Astrocyte (in vitro differentiated cells and primary cell): Measurements from ENCODE around the gene UNC80. TPM values are rescaled to one million over a fixed set of nuclear protein-coding genes. Genes with fewer than 3 reads are reported as not detected.
A peak's percentile ranks its signal among the peaks of the same experiment; 100 is the strongest.

Experiments
- DNase-seq: peaks from one replicate; pipeline ENCODE4 v3.0.0-alpha.2; 2010; ENCODE audit warnings: low read depth
- FAIRE-seq: peaks from 2 replicates; lab custom pipeline; 2011; peaks lifted over from hg19 to GRCh38; lab: Jason Lieb, UNC
- H2AFZ ChIP-seq: 2 replicates; pipeline ENCODE4 v1.6.0; 2012; ENCODE audit warnings: low read depth, low read length, inconsistent platforms
- H3K27ac ChIP-seq: 2 replicates; pipeline ENCODE4 v1.5.1; 2011; ENCODE audit warnings: low read depth, low read length, inconsistent platforms
- H3K27me3 ChIP-seq: 2 replicates; pipeline ENCODE4 v1.6.0; 2011; ENCODE audit warnings: low read length, inconsistent platforms; ENCODE audit not compliant: insufficient read depth
- H3K36me3 ChIP-seq: 2 replicates; pipeline ENCODE4 v1.5.1; 2011; ENCODE audit warnings: low read length, inconsistent platforms; ENCODE audit not compliant: insufficient read depth
- H3K4me1 ChIP-seq: 2 replicates; pipeline ENCODE4 v1.5.1; 2011; ENCODE audit warnings: low read length, inconsistent platforms; ENCODE audit not compliant: insufficient read depth
- H3K4me2 ChIP-seq: 2 replicates; pipeline ENCODE4 v1.6.0; 2012; ENCODE audit warnings: low read length, inconsistent platforms
- H3K4me3 ChIP-seq: 2 replicates; pipeline ENCODE4 v1.5.1; 2011; ENCODE audit warnings: low read depth, mild to moderate bottlenecking, low read length, inconsistent platforms; ENCODE audit not compliant: insufficient read depth
- H3K79me2 ChIP-seq: 2 replicates; pipeline ENCODE4 v1.6.0; 2012; ENCODE audit warnings: mild to moderate bottlenecking, low read length, inconsistent platforms; ENCODE audit not compliant: insufficient read depth
- H3K9ac ChIP-seq: 2 replicates; pipeline ENCODE4 v1.6.0; 2012; ENCODE audit warnings: mild to moderate bottlenecking, low read length, inconsistent platforms
- H3K9me3 ChIP-seq: 2 replicates; pipeline ENCODE4 v1.5.1; 2012; ENCODE audit warnings: low read depth, mild to moderate bottlenecking, low read length, inconsistent platforms; ENCODE audit not compliant: insufficient read depth
- H4K20me1 ChIP-seq: 2 replicates; pipeline ENCODE4 v1.6.0; 2012; ENCODE audit warnings: low read length, inconsistent platforms; ENCODE audit not compliant: insufficient read depth
- H3K27ac Mint-ChIP-seq: one replicate; pipeline ENCODE4 v1.8.0; 2021; ENCODE audit warnings: mild to moderate bottlenecking, mixed read lengths; ENCODE audit not compliant: unreplicated experiment
- H3K27me3 Mint-ChIP-seq: one replicate; pipeline ENCODE4 v1.8.0; 2021; ENCODE audit warnings: low read depth, mixed read lengths; ENCODE audit not compliant: unreplicated experiment
- H3K36me3 Mint-ChIP-seq: one replicate; pipeline ENCODE4 v1.8.0; 2021; ENCODE audit warnings: low read depth, mixed read lengths; ENCODE audit not compliant: unreplicated experiment
- H3K4me1 Mint-ChIP-seq: one replicate; pipeline ENCODE4 v1.8.0; 2021; ENCODE audit warnings: low read depth, mixed read lengths; ENCODE audit not compliant: unreplicated experiment
- H3K4me3 Mint-ChIP-seq: one replicate; pipeline ENCODE4 v1.8.0; 2021; ENCODE audit warnings: mild to moderate bottlenecking, moderate library complexity, mixed read lengths; ENCODE audit not compliant: unreplicated experiment
- H3K9me3 Mint-ChIP-seq: one replicate; pipeline ENCODE4 v1.8.0; 2021; ENCODE audit warnings: mild to moderate bottlenecking, mixed read lengths; ENCODE audit not compliant: unreplicated experiment
- EZH2 ChIP-seq: IDR thresholded peaks from 2 replicates; pipeline ENCODE4 v1.6.1; 2012; ENCODE audit warnings: mild to moderate bottlenecking, low read length, inconsistent platforms; ENCODE audit not compliant: insufficient read depth
- total RNA-seq: library from RNA; stranded (reverse); gene quantifications from 2 replicates; pipeline ENCODE4 v1.2.1, GENCODE V29; 2021
- TF ChIP-seq, protein P1 (sequence below): IDR thresholded peaks from 2 replicates; pipeline ENCODE4 v1.5.1; 2011; ENCODE audit warnings: low read depth, mild to moderate bottlenecking, inconsistent platforms, low read length, moderate library complexity; ENCODE audit not compliant: insufficient read depth

UNC80 gene
- total RNA-seq, 1 donor from 2014 or later: 0.27 TPM

DNA sequence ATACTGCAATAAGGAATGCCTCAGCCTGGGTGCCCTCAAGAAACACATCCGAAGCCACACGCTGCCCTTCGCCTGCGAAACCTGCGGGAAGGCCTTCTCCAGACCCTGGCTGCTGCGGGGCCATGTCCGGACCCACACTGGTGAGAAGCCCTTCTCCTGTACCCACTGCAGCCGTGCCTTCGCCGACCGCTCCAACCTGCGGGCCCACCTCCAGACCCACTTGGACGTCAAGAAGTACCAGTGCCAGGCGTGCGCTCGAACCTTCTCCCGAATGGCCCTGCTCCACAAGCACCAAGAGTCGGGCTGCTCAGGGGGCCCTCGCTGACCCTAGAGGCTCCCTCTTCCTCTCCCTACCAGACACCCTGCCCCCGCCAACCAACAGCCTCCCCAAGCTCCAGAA, 37.6 kb downstream of the UNC80 start:
- TF ChIP-seq EZH2: no peak
- TF ChIP-seq, protein P1, sequence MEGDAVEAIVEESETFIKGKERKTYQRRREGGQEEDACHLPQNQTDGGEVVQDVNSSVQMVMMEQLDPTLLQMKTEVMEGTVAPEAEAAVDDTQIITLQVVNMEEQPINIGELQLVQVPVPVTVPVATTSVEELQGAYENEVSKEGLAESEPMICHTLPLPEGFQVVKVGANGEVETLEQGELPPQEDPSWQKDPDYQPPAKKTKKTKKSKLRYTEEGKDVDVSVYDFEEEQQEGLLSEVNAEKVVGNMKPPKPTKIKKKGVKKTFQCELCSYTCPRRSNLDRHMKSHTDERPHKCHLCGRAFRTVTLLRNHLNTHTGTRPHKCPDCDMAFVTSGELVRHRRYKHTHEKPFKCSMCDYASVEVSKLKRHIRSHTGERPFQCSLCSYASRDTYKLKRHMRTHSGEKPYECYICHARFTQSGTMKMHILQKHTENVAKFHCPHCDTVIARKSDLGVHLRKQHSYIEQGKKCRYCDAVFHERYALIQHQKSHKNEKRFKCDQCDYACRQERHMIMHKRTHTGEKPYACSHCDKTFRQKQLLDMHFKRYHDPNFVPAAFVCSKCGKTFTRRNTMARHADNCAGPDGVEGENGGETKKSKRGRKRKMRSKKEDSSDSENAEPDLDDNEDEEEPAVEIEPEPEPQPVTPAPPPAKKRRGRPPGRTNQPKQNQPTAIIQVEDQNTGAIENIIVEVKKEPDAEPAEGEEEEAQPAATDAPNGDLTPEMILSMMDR: no peak
- no peaks in the 10 kb centered on the region for H3K27me3 ChIP-seq
- no peaks in the 10 kb centered on the region for H3K36me3 ChIP-seq
- H3K4me3 Mint-ChIP-seq: no peak overlapping the region
- no peak overlapping the region for H3K9ac ChIP-seq
- H3K27ac Mint-ChIP-seq: no peak overlapping the region
- no peak for DNase-seq
- no peaks in the 10 kb centered on the region for H3K27me3 Mint-ChIP-seq
- no peaks in the 10 kb centered on the region for H3K4me1 Mint-ChIP-seq
- H3K4me2 ChIP-seq: no peak overlapping the region
- H3K27ac ChIP-seq: no peak overlapping the region
- no peaks in the 10 kb centered on the region for H3K9me3 ChIP-seq
- H3K79me2 ChIP-seq: no peaks in the 10 kb centered on the region
- no peak for FAIRE-seq
- no peaks in the 10 kb centered on the region for H3K4me1 ChIP-seq
- no peak overlapping the region for H2AFZ ChIP-seq
- H3K4me3 ChIP-seq: no peak overlapping the region
- H3K9me3 Mint-ChIP-seq: no peaks in the 10 kb centered on the region
- no peaks in the 10 kb centered on the region for H4K20me1 ChIP-seq
- H3K36me3 Mint-ChIP-seq: no peaks in the 10 kb centered on the region

DNA sequence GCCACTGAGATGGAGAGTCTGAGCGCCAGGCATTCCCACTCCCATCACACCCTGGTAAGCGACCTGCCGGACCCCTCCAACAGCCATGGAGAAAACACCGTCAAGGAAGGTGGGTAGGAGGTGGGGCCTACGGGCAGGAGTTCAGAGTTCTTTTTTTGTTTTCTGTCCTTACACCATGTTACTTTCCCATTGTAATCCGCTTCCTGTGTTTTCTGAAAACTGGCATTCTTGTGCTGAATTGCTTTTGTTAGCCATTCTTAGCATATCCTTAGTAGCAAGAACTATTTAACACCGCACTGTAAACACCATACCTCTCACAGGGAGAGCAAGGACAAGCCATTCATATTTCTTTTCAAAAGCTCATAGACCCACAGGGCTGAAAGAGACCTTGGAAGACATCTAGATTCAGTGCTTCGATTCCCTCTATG, 46.2 kb downstream of the UNC80 start:
- peaks cover 2% of the 10 kb centered on the region for H3K9me3 Mint-ChIP-seq
- DNase-seq: no peak

DNA sequence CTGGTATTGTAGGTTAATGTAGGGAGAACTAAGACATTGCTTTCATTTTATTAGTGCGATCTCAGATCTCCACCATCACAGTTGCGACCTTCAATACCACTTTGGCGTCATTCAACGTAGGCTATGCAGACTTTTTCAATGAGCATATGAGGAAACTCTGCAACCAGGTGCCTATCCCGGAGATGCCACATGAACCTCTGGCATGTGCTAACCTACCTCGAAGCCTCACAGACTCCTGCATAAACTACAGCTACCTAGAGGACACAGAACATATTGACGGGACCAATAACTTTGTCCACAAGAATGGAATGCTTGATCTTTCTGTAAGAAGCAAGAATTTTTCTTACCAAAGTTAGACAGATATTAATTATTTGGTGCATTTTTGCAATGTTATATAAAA, 47.3 kb downstream of the UNC80 start:
- no peaks in the 10 kb centered on the region for H3K4me1 Mint-ChIP-seq

More for the DNA sequence above, 46.2 kb downstream of the UNC80 start:
- Histone ChIP-seq H3K79me2 (no peaks in the 10 kb centered on the region), H3K9ac (no peak overlapping the region), H2AFZ (no peak overlapping the region), H3K27me3 (no peaks in the 10 kb centered on the region), H3K4me2 (no peak overlapping the region), H3K4me1 (no peaks in the 10 kb centered on the region), H3K36me3 (no peaks in the 10 kb centered on the region), H3K27ac (no peak overlapping the region), H3K9me3 (no peaks in the 10 kb centered on the region), H4K20me1 (no peaks in the 10 kb centered on the region), H3K4me3 (no peak overlapping the region)
- no peak overlapping the region for H3K27ac Mint-ChIP-seq
- H3K36me3 Mint-ChIP-seq: no peaks in the 10 kb centered on the region
- FAIRE-seq: no peak
- H3K4me3 Mint-ChIP-seq: no peak overlapping the region
- no peaks in the 10 kb centered on the region for H3K27me3 Mint-ChIP-seq
- TF ChIP-seq, protein P1: no peak
- no peak for TF ChIP-seq EZH2
- no peaks in the 10 kb centered on the region for H3K4me1 Mint-ChIP-seq

More for the DNA sequence above, 47.3 kb downstream of the UNC80 start:
- Histone ChIP-seq H3K27me3 (no peaks in the 10 kb centered on the region), H3K4me2 (no peak overlapping the region), H3K4me1 (no peaks in the 10 kb centered on the region), H3K9ac (no peak overlapping the region), H3K9me3 (no peaks in the 10 kb centered on the region), H2AFZ (no peak overlapping the region), H4K20me1 (no peaks in the 10 kb centered on the region), H3K79me2 (no peaks in the 10 kb centered on the region), H3K4me3 (no peak overlapping the region), H3K36me3 (no peaks in the 10 kb centered on the region), H3K27ac (no peak overlapping the region)
- no peaks in the 10 kb centered on the region for H3K27me3 Mint-ChIP-seq
- DNase-seq (no peak), FAIRE-seq (peak; percentile 52)
- peaks cover 2% of the 10 kb centered on the region for H3K9me3 Mint-ChIP-seq
- no peak for TF ChIP-seq EZH2
- TF ChIP-seq, protein P1: no peak
- no peak overlapping the region for H3K27ac Mint-ChIP-seq
- H3K4me3 Mint-ChIP-seq: no peak overlapping the region
- H3K36me3 Mint-ChIP-seq: no peaks in the 10 kb centered on the region
